22Rv1 (cell line): ENCODE data around the gene TSKU.

Experiments
- H3K27ac ChIP-seq: fragments of 450-650 bp; 2 replicates; pipeline ENCODE4 v1.5.1; 2017
- CTCF ChIP-seq: fragments of 450-650 bp; IDR thresholded peaks from 2 replicates; pipeline ENCODE4 v1.5.1; 2017; ENCODE audit warnings: mild to moderate bottlenecking
- ZFX ChIP-seq: fragments of 450-650 bp; IDR thresholded peaks from 2 replicates; pipeline ENCODE4 v1.6.1; 2017; ENCODE audit warnings: antibody characterized with exemption, borderline replicate concordance

The TSKU gene

GRCh38 chr11:76803811-76804600 is 20.9 kb downstream of the TSKU start:
- TF ChIP-seq CTCF: no peak
- no peak for TF ChIP-seq ZFX
- H3K27ac ChIP-seq: peak overlapping the region; percentile 100

GRCh38 chr11:76805206-76805913 is 22.2 kb downstream of the TSKU start:
- TF ChIP-seq CTCF (no peak), ZFX (no peak)
- peak overlapping the region; percentile 100 for H3K27ac ChIP-seq

- H3K27ac ChIP-seq: peak overlapping the region; percentile 100
- no peak for TF ChIP-seq CTCF
- no peak for TF ChIP-seq ZFX
These were observed 23.0 kb downstream of the TSKU start for GRCh38 chr11:76806131-76806530.

- TF ChIP-seq ZFX (no peak), CTCF (no peak)
- peak overlapping the region; percentile 100 for H3K27ac ChIP-seq
These were observed 23.6 kb downstream of the TSKU start for GRCh38 chr11:76806608-76807205.

- TF ChIP-seq ZFX (no peak), CTCF (peak; percentile 91)
- H3K27ac ChIP-seq: peak overlapping the region; percentile 100
These were observed 24.2 kb downstream of the TSKU start for GRCh38 chr11:76807206-76807875.

GRCh38 chr11:76808171-76808570 is 25.0 kb downstream of the TSKU start:
- no peak overlapping the region for H3K27ac ChIP-seq
- TF ChIP-seq ZFX (no peak), CTCF (no peak)
